NCI-H2029 (cell line): ENCODE measurements around the gene PBLD.

Source experiments
- DNase-seq: peaks from one replicate; lab custom pipeline; 2025; lab: John Stamatoyannopoulos, UW

PBLD gene

DNA sequence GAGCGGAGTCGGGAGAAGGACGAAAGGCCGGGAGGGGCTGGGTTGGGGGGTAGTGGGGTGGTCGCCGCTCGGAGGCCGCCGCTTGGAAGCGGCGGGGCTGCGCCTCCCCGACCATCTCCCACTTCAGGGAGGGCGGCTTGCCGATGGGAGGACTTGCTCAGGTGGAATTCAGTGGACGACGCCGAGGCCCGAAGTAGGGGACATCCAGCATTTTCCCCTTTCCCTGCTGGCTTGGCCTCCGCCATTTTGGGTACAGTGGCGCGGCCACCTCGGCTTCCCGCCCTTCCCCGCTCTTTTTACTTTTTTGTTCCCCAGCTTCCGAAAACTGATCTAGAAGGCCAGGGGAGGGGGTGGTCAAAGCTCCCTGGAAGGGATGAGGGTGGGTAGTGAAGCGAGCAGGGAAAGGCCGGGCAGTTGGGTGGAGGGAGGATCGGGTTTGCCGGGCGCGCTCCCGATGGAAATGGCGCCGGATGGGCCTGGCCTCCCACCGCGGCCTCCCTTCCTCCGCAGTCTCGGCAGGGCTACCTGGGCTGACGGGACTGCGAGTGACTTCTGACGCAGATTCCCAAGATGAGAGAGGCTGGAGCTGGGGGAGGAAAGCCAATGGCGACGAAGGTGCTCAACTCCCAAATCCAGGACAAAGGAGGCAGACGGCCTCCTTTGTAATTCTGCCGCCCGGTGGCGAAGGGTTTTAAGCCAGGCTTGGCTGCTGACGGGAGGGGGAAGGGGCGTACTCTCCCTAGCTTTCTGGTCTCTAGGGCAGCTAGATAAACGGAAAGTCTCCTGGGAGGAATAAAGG is at the start of gene PBLD:
TSS of gene PBLD (minus strand) at position 670 of the 799 bp plus-strand sequence. CDS start 26,084 bp downstream, outside the sequence.
- DNase-seq = peak; percentile 60

- no peak for DNase-seq
Measured at GRCh38 chr10:68371604-68372003, 38.9 kb upstream of the PBLD start.

DNA sequence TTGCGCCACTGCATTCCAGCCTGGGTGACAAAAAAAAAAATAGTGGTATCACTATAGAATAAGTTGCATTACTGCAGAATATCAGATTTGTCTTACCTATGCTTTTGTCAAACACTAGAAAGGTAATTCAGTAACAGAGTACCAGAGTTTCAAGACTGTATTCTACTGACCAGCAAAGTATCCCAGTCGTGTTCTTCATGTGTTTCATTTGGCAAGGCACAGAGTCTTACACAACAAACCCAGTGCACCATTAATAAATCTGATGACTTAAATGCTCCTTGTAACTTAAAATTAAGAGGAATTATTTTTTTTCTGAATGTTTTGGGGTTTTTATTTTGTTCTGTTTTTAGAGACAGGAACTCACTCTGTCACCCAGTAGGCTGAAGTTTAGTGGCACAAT is 34.4 kb upstream of the PBLD start:
- DNase-seq = no peak

- no peak for DNase-seq
Measured at GRCh38 chr10:68366600-68366999, 33.9 kb upstream of the PBLD start.

GRCh38 chr10:68365611-68366010 is 32.9 kb upstream of the PBLD start:
- no peak for DNase-seq

- no peak for DNase-seq
Measured at GRCh38 chr10:68364101-68364886, 31.6 kb upstream of the PBLD start.

- no peak for DNase-seq
Measured at GRCh38 chr10:68362590-68362989, 29.9 kb upstream of the PBLD start.

GRCh38 chr10:68359189-68359588 is 26.5 kb upstream of the PBLD start:
- DNase-seq = no peak

DNA sequence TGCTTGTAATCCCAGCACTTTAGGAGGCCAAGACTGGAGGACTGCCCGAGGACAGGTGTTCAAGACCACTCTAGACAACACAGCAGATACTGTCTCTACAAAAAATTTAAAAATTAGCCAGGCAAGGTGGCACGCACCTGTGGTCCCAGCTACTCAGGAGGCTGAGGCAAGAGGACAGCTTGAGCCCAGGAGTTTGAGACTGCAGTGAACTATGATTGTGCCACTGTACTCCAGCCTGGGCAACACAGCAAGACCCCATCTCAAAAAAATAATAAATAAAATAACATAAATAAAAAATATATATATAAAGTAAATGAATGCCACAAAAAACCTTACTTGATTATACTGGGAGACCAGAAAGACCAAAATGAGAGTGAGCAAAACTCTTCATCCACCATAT is 20.8 kb upstream of the PBLD start:
- DNase-seq = no peak

- DNase-seq = no peak
Measured at GRCh38 chr10:68348265-68348741, 15.6 kb upstream of the PBLD start.

DNA sequence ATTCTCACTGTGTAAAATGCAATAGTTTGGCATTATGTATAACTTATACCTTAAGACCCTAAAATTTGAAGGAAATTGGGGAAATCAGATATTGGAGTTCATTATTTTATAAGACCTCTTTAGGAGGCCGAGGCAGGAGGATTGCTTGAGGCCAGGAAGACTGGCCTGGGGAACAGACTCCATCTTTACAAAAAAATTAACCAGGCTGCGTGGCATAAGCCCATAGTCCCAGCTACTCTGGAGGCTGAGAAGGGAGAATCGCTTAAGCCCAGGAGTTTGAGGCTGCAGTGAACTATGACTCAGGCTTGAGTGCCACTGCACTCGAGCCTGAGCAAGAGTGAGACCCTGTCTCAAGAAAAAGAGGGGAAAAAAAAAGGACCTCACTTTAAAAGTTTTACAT is 14.0 kb upstream of the PBLD start:
- DNase-seq = no peak

GRCh38 chr10:68345621-68346020 is 12.9 kb upstream of the PBLD start:
- DNase-seq = no peak

GRCh38 chr10:68342909-68343516 is 10.3 kb upstream of the PBLD start:
- DNase-seq = no peak

GRCh38 chr10:68340358-68341080 is 7.8 kb upstream of the PBLD start:
- no peak for DNase-seq

DNA sequence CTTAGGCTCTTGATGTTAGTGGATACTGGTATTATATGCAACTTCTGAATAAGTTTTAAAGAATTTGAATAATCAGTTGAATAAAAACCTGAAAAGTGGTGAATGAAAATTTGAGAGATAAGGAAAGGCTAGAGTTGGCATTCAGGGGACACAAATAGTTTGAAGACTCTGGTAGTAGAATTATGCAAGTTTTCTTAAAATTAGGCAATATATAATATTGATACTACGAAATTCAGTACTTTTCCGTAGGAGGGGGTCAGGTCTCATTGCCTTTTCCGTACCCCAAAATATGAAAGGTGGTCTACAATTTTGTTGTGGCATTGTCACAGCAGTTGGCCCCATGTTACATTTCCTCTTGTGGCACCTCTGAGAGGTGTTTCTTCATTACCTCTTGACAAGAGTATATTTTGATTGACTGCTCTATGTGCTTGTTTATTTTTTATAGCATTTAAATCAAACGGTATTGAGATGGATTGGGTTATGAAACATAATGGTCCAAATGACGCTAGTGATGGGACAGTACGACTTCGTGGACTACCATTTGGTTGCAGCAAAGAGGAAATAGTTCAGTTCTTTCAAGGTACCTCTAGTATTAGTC is 4.1 kb upstream of the PBLD start:
- no peak for DNase-seq

DNA sequence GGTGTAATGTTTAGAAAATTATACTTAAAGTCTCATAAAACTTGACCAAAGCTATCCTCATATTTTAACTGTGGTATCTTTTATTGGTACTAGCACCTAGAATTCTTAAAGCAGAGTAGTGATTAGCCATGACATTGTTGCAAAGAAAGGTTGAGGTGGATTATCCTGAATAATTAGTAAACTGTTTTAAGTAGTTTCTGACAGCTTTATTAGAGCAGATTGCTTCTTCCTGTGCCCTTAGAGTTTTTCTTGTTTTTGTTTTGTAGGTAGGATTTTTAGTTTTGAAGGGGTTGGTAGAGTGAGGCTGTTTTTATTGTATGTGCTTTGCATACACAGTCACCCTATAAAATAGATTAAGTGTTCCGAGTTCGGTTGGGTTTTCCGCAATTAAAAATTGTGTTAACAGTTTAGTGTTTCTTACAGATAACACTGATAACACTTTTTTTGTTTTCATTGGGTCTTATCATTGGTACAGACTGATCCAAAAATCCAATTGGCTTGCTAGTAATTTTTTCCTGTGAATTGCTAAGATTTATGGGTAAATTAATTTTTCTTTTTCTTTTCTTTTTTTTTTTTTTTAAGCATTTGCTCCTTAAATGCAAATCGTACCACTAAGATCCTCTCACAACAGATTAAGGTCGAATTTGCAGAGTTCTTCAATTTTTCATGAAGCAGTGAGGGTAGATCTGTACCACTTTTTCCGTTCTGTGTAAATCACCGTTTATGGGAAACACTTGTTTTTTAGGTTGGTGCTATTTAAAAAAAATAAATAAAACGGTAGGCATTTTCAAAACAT is 2.1 kb upstream of the PBLD start:
- DNase-seq = no peak

GRCh38 chr10:68333440-68334431 is 1.0 kb upstream of the PBLD start:
- no peak for DNase-seq

DNA sequence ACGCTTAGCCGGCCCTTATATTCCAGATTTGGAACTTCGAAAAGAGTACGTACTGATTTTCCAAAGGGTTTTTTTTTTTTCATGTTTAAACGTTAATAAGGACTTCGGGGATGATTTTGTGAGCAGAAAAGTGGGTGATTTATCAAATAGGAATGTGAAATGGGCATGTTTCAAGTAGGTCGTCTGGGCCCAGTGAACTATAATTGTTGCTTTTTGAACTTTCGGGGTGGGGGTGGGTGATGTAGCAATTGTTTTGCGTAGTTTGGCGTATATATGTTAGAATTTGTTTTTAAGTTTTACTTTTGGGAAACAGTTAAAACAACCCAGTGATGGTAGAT is 299 bp upstream of the PBLD start:
- no peak for DNase-seq

GRCh38 chr10:68331455-68332258 is 1.1 kb downstream of the PBLD start, which contains the start of gene HNRNPH3:
Gene HNRNPH3 (plus strand): TSS chr10:68332064. CDS start chr10:68337222, 5,158 bp downstream.
- DNase-seq = peak; percentile 91
